ENCODE measurements around the gene CLRN2.

CLRN2 gene, protein sequence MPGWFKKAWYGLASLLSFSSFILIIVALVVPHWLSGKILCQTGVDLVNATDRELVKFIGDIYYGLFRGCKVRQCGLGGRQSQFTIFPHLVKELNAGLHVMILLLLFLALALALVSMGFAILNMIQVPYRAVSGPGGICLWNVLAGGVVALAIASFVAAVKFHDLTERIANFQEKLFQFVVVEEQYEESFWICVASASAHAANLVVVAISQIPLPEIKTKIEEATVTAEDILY

DNA sequence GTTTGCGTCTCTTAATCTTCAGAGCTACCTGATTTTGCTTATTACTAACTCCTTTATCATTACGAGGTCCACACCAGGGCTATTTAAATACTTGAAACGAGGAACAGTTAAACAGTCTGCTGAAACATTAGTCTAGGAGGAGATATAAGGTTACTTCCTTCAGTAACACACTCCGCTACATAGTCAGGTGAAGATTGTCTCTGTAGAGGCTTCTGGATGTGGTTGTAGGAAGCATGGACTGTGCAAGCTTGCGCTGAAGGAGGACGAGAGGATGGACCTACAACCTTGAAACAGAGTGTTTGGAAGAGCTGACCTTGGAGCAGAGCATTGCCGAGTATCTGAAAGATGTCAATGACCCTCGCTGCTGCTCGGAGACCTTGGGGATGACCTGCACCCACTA is at the start of gene CLRN2:
Gene CLRN2, plus strand, starts transcription at position 301 of the 400 bp plus-strand sequence. CDS start 102 bp downstream, outside the sequence.
- DNase-seq, result no peak

DNA sequence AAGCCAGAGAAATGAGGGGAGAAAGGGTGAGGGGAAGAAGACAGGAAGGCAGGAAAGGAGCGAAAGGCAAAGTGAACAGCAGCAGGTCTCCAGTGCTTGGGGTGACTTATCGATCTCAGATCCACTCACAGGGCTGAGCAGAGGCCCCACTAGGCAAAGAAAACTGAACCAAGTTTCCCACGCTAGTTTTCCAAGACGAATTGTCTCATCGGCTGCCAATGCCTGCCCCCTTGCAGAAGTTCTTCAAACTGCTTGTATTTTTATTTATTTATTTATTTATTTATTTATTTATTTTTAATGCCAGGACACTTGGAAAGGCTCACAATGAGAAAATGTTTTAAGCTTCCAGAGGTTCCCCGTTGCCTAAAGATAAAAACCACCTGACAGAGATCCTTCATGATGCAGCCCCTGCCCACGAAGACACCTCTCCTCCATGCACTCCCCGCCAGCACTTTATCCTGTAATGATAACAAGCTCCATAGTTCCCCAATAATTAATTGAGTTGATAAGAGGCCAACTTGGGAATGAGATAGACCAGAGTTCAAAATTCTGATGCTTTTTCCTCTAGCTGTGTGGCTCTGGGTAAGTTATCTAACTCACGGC is 46.2 kb upstream of the CLRN2 start:
- DNase-seq, result peak in 8 of 58 donors; percentile 1 to 28 (median 9)

DNA sequence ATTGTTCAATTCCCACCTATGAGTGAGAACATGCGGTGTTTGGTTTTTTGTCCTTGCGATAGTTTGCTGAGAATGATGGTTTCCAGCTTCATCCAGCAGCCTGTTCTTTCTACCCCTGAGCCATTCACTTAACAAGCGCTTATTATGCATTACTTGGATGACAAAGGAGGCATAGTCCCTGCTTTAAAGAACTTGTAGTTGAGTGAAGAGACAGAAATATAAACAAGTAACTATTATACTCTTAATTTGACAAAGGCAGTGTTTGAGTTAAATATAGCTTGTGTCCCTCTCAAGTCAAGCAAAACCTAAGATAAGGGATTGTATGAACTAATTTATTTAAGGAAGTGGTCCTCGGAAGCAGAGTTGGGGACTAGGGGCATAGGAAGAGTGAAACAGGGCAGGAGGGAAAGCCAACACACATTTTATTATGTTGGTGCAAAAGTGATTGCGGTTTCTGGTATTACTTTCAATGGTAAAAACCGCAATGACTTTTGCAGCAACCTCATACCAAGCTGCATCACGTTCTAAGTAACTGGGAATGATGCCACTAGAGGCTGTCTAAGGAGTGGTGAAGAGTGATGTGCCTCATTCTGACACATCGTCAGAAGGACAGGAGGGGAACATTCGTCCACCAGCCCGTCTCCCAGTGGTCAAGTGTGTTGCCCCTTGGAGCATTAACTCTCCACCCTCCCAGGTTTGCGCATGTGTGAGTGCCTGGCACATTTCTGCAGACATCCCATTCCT is 44.9 kb upstream of the CLRN2 start:
- no peak for DNase-seq

DNA sequence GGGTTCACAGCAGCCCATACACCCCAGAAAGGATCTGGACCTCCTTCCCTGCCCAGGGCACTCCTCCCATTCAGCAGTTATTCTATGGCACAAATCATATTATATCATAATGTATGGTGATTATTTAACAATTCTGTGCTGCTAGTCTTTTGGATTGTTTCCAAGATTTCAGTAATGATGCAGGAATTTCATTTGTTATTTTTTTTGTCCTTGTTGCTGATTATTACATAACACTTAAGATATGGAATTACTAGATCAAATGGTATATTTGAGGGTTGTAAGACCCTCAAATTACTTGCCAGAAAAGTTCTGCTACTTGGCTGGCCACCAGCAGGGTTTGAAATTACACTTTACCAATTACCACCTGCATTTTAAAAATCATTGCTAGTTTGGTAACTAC is 39.5 kb upstream of the CLRN2 start:
- DNase-seq, result no peak

DNA sequence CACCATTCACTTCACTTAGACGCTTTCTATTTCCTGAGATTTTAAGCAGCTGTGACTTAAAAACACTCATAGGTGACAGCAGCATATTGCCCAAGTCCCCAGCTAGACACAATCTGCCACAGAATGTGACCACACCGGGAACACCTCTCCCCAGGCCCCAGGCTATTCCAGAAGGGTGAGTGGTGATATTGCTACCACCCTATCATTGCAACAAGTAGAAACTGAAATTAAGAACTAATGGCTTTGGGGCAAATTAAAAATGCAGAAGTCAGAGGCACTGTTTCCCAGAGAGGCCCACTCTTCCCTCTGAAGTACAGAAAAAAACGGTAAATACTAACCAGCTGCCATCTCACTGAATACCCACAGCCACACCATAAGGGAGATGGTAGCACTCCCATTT is 38.1 kb upstream of the CLRN2 start:
- no peak for DNase-seq

DNA sequence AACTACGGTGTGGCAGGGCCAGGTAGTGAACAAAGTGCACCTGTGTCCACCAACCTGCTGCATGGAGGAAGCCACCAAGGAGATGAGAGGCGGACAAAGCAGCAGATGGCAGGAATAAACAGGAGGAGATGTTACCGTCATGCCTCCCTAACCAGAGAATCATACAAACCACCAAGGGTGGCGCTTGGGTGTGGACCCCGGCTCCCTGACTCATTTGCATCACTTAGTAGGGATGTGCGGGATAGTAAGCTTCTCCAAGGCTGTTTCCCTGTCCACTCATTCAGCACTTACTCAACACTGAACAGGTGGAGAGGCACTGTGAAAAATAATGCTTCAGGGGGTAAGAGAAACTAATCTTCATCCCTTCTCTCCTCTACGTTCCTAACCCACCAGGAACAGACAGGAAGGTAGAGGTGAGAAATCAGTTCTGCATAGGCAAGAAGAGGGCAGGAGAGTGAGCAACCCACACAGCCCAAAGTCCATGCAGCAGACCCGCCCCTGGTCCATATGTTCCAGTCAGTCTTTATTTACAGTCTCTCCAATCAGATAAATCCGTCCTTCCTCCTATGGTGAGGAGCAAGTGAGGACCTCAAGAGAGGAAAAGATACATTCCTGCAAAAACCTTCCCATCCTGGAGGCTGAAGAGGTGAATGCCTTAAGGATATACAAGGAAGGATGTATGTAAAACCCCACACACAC is 37.0 kb upstream of the CLRN2 start:
- DNase-seq, result no peak

DNA sequence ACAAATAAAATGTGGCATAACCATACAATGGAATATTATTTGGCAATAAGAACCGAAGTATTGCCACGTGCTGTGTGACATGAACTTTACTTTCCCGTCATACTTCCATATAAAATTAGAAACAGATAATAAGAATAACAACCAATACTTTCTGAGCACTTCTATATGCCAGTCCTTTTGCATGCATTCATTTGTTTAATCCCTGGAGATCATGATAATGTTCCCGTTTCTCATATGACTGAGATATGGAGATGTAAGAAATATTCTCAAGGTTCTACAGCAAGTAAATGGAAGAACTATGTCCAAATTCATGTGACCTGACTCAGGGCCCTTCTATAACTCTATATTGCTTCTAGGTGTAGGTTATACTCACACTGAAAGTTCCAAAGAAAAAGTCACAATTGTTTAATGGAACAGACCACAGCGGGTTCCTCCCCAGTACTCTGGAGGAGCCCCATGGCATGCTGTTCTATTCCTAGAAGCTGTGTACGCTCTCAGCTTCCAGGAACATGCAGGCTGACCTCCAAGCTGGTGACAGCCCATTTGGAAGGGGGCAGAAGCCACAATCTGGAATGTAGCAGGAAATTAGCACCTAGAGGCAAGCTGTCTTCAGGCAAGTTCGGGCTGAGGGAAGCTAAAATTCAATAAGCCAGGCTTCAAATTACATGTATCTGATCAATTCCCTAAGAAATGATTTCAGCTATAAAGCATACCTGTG is 34.6 kb upstream of the CLRN2 start:
- no peak for DNase-seq

DNA sequence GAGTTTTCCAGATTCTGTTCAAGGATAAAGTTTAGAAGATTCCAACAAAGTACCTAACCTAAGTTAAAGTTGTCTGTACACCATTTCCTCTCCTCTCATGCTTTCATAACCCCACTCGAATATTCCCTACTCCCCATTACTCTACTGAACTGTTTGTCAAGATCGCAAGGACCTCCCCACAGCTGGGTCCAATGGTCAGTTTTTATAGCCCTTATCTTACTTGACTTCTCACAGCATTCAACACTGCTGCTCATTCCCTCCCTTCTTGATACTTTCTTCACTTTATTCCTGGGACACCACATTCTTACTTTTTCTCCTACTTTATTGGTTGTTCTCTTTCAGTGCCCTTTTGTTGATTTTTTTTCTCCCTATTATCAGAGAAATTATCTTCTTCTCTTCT is 34.0 kb upstream of the CLRN2 start:
- no peak for DNase-seq

DNA sequence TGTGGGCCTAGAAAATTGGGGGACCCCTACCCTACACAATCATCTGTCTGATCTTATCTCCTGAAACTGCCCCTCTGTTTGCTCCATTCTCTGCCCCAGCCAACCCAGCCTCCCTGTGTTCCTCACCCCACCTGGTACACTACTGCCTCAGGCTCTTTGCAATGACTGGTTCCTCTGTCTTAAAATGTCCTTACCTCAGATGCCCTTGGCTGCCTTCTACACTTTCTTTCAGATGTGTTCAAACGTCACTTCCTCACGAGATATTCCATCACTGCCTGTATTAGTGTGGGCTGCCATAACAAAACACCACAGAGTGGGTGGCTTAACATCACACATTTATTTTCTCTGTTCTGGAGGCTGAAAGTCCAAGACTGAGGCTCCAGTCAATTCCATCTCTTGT is 32.2 kb upstream of the CLRN2 start:
- DNase-seq, result no peak

DNA sequence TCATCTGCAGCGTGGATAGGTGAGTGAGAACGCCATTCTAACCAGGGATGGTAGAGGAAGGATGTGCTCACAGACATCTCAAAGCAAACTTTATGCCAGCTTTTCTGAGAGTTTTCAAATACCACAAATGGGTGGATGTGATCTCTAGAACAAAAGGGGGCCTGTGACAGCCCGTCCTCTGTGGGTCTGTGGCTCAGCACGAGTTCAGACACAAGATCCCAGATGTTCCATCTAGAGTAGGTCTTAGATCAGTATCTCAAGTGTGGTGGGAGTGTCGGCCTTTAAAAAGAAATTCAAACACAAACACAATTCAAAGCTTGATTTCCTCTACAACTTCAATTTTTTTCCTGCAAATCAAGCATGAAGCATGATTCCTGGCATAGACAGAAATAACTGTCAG is 25.8 kb upstream of the CLRN2 start:
- DNase-seq, result no peak

DNA sequence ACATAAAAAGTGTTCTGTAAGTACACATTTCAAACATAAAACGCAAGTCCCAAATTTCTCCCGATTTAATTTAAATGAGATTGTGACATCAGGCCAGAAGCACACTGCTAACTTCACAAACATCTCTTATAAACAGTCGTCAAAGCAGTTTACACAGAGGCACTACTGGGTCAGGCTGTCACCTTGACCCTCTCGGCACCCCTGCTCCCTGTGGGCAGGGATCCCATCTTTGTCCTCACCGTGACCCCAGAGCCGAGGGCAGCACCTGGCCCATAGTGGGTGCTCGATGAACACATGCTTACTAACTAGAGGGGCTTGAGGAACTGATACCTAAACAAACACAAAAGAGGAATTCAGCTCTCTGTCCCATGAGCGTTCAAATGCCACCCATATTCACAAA is 25.2 kb upstream of the CLRN2 start:
- DNase-seq, result no peak

DNA sequence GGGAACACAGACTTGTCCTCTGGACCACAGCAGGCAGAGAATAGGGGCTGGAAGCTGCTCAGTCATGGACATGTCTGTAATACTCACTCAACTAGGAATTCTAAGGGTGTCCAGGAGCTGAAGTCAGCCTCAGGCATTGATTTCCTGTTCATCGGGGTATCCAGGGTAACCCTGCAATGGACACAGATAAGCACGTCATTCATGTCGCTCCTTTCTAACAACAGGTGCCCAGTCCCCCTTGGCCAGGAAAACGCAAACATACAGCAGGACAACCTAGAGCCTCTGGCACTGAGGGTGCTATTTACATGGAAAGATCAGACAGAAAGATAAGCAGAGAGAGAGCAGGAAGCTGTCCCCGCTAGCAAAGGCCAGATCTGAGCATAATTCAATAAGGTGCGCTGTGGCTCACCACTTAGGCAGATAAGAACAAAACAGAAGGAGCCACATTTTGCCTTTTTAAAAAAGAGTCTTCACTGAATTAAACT is 24.3 kb upstream of the CLRN2 start:
- DNase-seq, result no peak

DNA sequence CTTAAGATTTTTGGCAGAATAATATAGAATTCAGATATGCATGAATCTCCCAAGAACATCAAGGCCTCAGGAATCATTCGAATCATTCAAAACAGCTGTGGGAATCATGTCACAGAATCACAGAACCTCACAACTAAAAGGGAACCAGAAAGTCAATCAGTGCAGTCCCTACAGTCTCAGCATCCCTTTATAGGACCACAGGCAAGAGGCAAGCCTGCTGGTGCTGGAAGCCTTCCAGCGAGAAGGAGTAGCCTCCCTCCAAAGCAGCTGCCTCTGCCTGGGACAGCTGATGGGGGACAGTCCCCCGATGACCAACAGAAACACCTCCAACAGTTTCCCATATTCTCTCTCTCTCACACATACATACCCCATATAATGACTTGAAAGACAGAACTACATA is 23.8 kb upstream of the CLRN2 start:
- no peak for DNase-seq

DNA sequence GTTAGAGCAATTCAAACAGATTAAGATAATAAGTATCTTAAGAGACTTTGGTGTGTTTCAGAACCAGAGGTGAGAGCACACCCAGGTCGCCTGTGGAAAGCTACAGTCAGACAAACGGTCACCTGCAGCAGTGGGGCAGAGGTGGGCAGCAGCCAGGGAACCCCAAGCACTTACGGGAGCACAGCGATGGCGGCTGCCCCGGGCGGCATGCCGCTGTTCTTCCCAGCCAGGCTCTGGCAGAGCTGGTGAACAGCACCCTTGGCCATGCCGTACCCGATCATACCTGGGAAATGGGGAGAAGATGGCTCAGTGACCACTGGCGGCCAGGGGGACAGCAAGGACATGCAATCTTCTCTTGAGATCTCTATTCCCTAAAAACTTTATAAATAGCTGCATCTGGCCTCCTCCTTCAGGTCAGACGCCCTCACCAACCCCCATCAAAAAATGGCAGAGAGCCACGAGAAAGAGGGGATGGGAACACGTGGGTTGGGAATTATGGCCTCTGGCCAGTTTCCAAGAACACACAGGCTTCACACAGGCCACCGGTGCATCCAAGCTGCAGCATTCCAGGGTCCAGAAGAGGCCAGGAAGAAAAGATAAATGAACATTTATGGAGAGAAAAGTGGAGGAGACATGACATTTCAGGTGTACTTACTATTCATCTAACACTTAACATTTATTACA is 22.8 kb upstream of the CLRN2 start:
- DNase-seq, result no peak

DNA sequence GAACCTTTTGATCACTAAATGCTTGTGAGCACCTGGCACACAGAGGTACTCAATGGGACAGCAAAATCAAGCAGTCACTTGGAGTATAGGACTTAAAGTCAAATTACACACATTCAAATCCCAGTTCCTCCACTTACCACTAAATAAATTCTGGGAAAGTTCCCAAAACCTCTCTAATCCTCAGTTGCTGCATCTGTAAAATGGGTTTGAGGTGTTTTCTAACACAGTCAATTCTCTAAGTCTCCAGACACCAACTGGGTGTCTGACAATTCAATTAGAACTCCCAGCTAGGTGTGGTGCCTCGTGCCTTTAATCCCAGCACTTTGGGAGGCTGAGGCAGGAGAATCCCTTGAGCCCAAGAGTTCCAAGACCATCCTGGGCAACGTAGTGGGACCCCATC is 22.1 kb upstream of the CLRN2 start:
- DNase-seq, result no peak

DNA sequence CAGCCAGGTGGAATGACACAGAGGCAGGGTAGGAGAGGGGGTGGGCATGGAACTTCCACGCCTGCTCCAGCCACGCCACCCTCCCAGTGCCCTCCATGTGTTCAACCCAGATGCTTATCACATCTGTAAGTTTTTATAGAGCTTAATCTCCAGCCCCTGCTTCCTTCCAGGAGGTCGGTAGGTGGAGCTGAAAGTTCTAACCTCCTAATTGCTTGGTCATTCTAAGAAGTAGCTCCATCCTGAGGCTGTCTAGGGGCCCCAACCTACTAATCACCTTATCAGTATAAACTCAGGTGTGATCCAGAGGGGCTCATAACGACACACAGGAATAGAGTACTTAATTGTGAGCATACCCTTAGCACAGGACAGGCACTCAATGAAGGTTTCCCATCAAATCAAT is 21.3 kb upstream of the CLRN2 start:
- no peak for DNase-seq

DNA sequence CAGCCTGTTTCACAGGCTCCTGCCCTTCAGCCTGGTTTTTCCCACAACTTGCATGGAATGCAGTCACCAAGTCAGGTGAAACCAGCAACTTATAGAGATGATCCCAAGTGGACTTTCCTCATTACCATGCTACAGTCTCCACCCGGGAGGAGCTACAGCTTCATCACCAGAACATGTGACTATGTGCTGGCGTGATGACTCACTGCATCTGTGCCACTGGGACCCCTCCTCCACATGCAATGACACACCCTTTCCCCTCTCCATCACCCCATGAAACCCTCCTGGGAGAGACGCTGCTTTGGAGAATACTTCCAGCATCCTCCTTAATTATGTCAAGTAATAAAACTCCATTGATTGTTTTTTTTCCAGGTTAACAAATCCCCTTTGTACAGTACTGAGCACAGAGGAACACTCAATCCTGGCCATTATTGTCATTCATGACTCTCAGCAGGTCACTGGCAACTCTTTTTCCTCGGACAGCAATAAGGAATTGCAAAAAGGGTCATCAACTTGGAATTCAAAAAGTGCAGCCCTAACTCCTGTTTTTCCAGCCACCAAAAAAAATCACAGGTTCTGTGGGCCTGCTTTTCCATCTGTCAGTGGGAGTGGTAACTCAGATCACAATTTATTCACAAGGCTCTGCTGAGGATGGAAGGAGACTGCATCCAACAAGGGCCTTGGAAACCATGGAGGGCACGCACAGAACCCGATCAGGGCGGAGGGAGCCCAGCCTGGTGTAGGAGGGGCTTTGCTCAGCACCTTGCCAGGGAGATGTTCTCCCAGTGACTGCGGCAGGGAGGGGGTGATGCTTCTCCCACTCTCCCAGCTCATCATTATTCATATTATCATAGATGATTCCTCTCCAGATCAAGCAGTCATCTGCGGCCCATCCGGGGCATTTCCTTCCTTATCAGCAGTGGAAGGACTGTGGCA is 20.4 kb upstream of the CLRN2 start:
- DNase-seq, result peak in 35 of 58 donors; percentile 7 to 80 (median 24)

DNA sequence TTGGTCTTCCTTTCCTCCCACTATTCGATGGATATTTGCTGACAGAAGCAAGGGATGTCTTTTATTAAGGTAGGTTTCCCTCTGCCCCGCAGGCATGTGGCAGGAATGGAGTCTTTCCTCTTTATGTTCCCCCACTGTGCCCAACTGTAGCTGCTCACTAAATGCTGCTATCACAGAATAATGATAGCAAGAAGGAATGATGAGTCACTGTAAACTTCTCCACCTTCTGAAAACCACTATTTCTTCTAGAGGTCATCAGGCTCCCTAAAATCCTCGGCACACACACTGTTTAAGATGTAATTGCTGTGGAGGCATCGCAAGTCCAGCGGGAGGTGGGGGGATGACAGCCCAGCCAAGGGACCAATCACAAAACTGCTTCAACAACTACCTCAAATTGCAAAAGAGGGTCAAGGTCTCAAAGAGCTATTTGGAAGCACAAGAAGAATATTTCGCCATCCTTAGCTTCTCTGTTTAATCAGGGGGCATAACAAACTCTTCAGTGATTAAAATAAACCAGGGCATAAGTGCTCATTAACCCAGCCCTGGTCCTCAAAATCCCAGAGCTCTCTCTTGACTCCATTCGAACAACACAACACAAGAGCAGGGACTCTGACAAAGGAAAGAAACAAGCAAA is 17.0 kb upstream of the CLRN2 start:
- no peak for DNase-seq

DNA sequence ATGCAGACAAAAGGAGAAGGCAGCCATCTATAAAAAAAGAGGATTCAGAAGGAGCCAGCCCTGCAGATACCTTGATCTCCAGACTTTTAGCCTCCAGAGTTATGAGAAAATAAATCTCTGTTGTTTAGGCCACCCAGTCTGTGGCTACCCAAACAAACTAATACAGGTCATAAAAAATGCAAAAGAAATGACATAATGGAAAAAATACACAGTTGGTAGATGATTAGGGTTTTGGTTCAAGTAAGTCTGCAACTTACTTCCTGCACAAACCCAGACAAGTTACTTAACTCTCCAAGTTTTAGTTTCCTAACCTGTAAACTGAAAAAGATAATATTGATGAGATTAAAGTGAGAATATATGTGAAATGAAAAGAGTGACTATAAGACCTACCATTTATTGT is 14.4 kb upstream of the CLRN2 start:
- DNase-seq, result no peak
